ENCODE results near the gene AKT1. TPM values are rescaled to one million over a fixed set of nuclear protein-coding genes. Genes with fewer than 3 reads are reported as not detected.

The AKT1 gene
- total RNA-seq, 1 donor from 2014 or later = 191 TPM

- H3K4me3 ChIP-seq (ENCODE audit: low read depth, low read length) = no peak overlapping the region
- no peaks in the 10 kb centered on the region for H3K27me3 ChIP-seq (ENCODE audit: control insufficient read depth, insufficient read depth, low read length)
- FAIRE-seq = no peak
- peaks cover 12% of the 10 kb centered on the region for H3K36me3 ChIP-seq (ENCODE audit: control insufficient read depth, insufficient read depth, low read length)
- no peak for TF ChIP-seq CTCF (IDR thresholded peaks at IDR 0.05; ENCODE audit: insufficient read depth, low read length, severe bottlenecking)
- DNase-seq (ENCODE audit: low read depth) = no peak
These were observed 61.0 kb downstream of the AKT1 start for GRCh38 chr14:104734601-104734990.

GRCh38 chr14:104734051-104734587 lies 61.4 kb downstream of the AKT1 start:
- H3K36me3 ChIP-seq (ENCODE audit: control insufficient read depth, insufficient read depth, low read length) = peaks cover 10% of the 10 kb centered on the region
- H3K4me3 ChIP-seq (ENCODE audit: low read depth, low read length) = no peak overlapping the region
- H3K27me3 ChIP-seq (ENCODE audit: control insufficient read depth, insufficient read depth, low read length) = no peaks in the 10 kb centered on the region
- no peak for DNase-seq (ENCODE audit: low read depth)
- FAIRE-seq = no peak
- no peak for TF ChIP-seq CTCF (IDR thresholded peaks at IDR 0.05; ENCODE audit: insufficient read depth, low read length, severe bottlenecking)

- no peak for FAIRE-seq
- peak; percentile 72 for DNase-seq (ENCODE audit: low read depth)
- Histone ChIP-seq H3K27me3 (ENCODE audit: control insufficient read depth, insufficient read depth, low read length) (no peaks in the 10 kb centered on the region), H3K36me3 (ENCODE audit: control insufficient read depth, insufficient read depth, low read length) (peaks cover 4% of the 10 kb centered on the region), H3K4me3 (ENCODE audit: low read depth, low read length) (no peak overlapping the region)
- TF ChIP-seq CTCF (IDR thresholded peaks at IDR 0.05; ENCODE audit: insufficient read depth, low read length, severe bottlenecking) = no peak
These were observed 62.4 kb downstream of the AKT1 start for GRCh38 chr14:104732931-104733681.

GRCh38 chr14:104732355-104732804 lies 63.2 kb downstream of the AKT1 start:
- Histone ChIP-seq H3K4me3 (ENCODE audit: low read depth, low read length) (no peak overlapping the region), H3K27me3 (ENCODE audit: control insufficient read depth, insufficient read depth, low read length) (no peaks in the 10 kb centered on the region), H3K36me3 (ENCODE audit: control insufficient read depth, insufficient read depth, low read length) (peaks cover 2% of the 10 kb centered on the region)
- DNase-seq (ENCODE audit: low read depth) = peak; percentile 76
- no peak for TF ChIP-seq CTCF (IDR thresholded peaks at IDR 0.05; ENCODE audit: insufficient read depth, low read length, severe bottlenecking)
- FAIRE-seq = no peak

GRCh38 chr14:104731320-104732294 lies 63.9 kb downstream of the AKT1 start:
- no peak for DNase-seq (ENCODE audit: low read depth)
- no peak for FAIRE-seq

More at GRCh38 chr14:104731320-104732294, 63.9 kb downstream of the AKT1 start:
- H3K4me3 ChIP-seq (ENCODE audit: low read depth, low read length) = no peak overlapping the region
- H3K36me3 ChIP-seq (ENCODE audit: control insufficient read depth, insufficient read depth, low read length) = peaks cover 2% of the 10 kb centered on the region
- peak; percentile 59 for TF ChIP-seq CTCF (IDR thresholded peaks at IDR 0.05; ENCODE audit: insufficient read depth, low read length, severe bottlenecking)
- H3K27me3 ChIP-seq (ENCODE audit: control insufficient read depth, insufficient read depth, low read length) = no peaks in the 10 kb centered on the region
